GM21786 (cell line): ENCODE measurements around the gene SLC24A3.
"Not testable (repeated sequence)": the region's sequence is repeated elsewhere in the genome, so short reads cannot be mapped to it uniquely, and the experiment has no call there.

Experiments used
- ATAC-seq: cut with Tn5 transposase; IDR thresholded peaks from one replicate; pipeline ENCODE4 v1.9.1; 2021; ENCODE audit not compliant: unreplicated experiment

SLC24A3 gene

GRCh38 chr20:19727251-19727847, 514.9 kb downstream of the SLC24A3 start:
- no peak for ATAC-seq

- ATAC-seq: no peak
Observed at GRCh38 chr20:19729672-19730071, 517.2 kb downstream of the SLC24A3 start.

GRCh38 chr20:19730706-19731105, 518.3 kb downstream of the SLC24A3 start:
- no peak for ATAC-seq

GRCh38 chr20:19734811-19735210, 522.4 kb downstream of the SLC24A3 start:
- no peak for ATAC-seq

- ATAC-seq: no peak
Observed at GRCh38 chr20:19735446-19735845, 523.0 kb downstream of the SLC24A3 start.

- no peak for ATAC-seq
Observed at GRCh38 chr20:19737025-19737424, 524.6 kb downstream of the SLC24A3 start.

GRCh38 chr20:19738951-19739350, 526.5 kb downstream of the SLC24A3 start:
- ATAC-seq: no peak

- no peak for ATAC-seq
Observed at GRCh38 chr20:19739351-19739750, 526.9 kb downstream of the SLC24A3 start.

GRCh38 chr20:19740512-19740911, 528.1 kb downstream of the SLC24A3 start:
- ATAC-seq: no peak

GRCh38 chr20:19741924-19742323, 529.5 kb downstream of the SLC24A3 start:
- ATAC-seq: no peak

GRCh38 chr20:19742974-19743639, 530.7 kb downstream of the SLC24A3 start:
- ATAC-seq: no peak

GRCh38 chr20:19743640-19743995, 531.2 kb downstream of the SLC24A3 start:
- no peak for ATAC-seq

- ATAC-seq: no peak
Observed at GRCh38 chr20:19745106-19745505, 532.7 kb downstream of the SLC24A3 start.

GRCh38 chr20:19745584-19745983, 533.1 kb downstream of the SLC24A3 start:
- ATAC-seq: no peak

GRCh38 chr20:19746396-19746795, 534.0 kb downstream of the SLC24A3 start:
- ATAC-seq: no peak

GRCh38 chr20:19747903-19748302, 535.5 kb downstream of the SLC24A3 start:
- ATAC-seq: no peak

GRCh38 chr20:19748681-19749080, 536.2 kb downstream of the SLC24A3 start:
- ATAC-seq: no peak

- no peak for ATAC-seq
Observed at GRCh38 chr20:19749618-19750071, 537.2 kb downstream of the SLC24A3 start.

GRCh38 chr20:19750101-19750606, 537.7 kb downstream of the SLC24A3 start:
- no peak for ATAC-seq

- ATAC-seq: no peak
Observed at GRCh38 chr20:19750907-19751636, 538.6 kb downstream of the SLC24A3 start.

- not testable (repeated sequence) for ATAC-seq
Observed at GRCh38 chr20:19754201-19754600, 541.8 kb downstream of the SLC24A3 start.
